PC-9 (cell line): ENCODE data around the gene PRSS22. TPM values are rescaled to one million over a fixed set of nuclear protein-coding genes. Genes with fewer than 3 reads are reported as not detected.

Experiments
- BruUV-seq: library from RNA; stranded (reverse); fragments of 400-500 nt; replicated peaks from 2 replicates; lab custom pipeline; 2021; lab: Mats Ljungman, UMichigan
- CTCF ChIA-PET: fragments of 300-600 bp; sonication (Branson Sonifier 250); formaldehyde crosslinking; loops from one replicate; lab custom pipeline; 2022; ENCODE audit warnings: antibody characterized with exemption; lab: Charles Lee
- POLR2A ChIA-PET: fragments of 300-600 bp; sonication (Branson Sonifier 250); formaldehyde crosslinking; loops from one replicate; lab custom pipeline; 2022; ENCODE audit warnings: antibody characterized with exemption; ENCODE audit not compliant: unreplicated experiment; lab: Charles Lee
- DNase-seq, 2 experiments: peaks; one replicate each; pipeline versions ENCODE4 v3.0.0 to v3.0.0-alpha.2; 2015 to 2022; ENCODE audit warnings: mixed read lengths in 1 of 2
- H2AFZ ChIP-seq: fragments of 200-600 bp; sonication (generic); 2 replicates; pipeline ENCODE4 v1.8.1; 2017; ENCODE audit warnings: antibody characterized with exemption
- H3F3A ChIP-seq: fragments of 200-600 bp; sonication (generic); 2 replicates; pipeline ENCODE4 v1.8.1; 2017; ENCODE audit warnings: antibody characterized with exemption, mild to moderate bottlenecking, low read depth; ENCODE audit not compliant: insufficient read depth
- H3K27ac ChIP-seq: fragments of 200-600 bp; sonication (generic); 2 replicates; pipeline ENCODE4 v1.6.1; 2016; ENCODE audit warnings: mixed run types
- H3K27me3 ChIP-seq: fragments of 200-600 bp; sonication (generic); 2 replicates; pipeline ENCODE4 v1.6.1; 2016; ENCODE audit warnings: low read depth, mixed run types; ENCODE audit not compliant: insufficient read depth
- H3K36me3 ChIP-seq: fragments of 200-600 bp; sonication (generic); 2 replicates; pipeline ENCODE4 v1.6.1; 2016; ENCODE audit warnings: low read depth, mixed run types
- H3K4me1 ChIP-seq: fragments of 200-600 bp; sonication (generic); replicated peaks from 2 replicates; pipeline ENCODE4 v1.6.1; 2016; ENCODE audit warnings: mixed run types; ENCODE audit not compliant: insufficient read depth
- H3K4me2 ChIP-seq: fragments of 200-600 bp; sonication (generic); 2 replicates; pipeline ENCODE4 v1.6.1; 2017; ENCODE audit warnings: mixed run types
- H3K4me3 ChIP-seq: fragments of 200-600 bp; sonication (generic); 2 replicates; pipeline ENCODE4 v1.6.1; 2016; ENCODE audit warnings: mixed run types
- H3K79me2 ChIP-seq: fragments of 200-600 bp; sonication (generic); 2 replicates; pipeline ENCODE4 v1.6.1; 2017; ENCODE audit warnings: low read depth, mixed run types
- H3K9me2 ChIP-seq: fragments of 200-600 bp; sonication (generic); 2 replicates; pipeline ENCODE4 v1.8.1; 2017; ENCODE audit warnings: mild to moderate bottlenecking; ENCODE audit not compliant: insufficient read depth
- H3K9me3 ChIP-seq: fragments of 200-600 bp; sonication (generic); 2 replicates; pipeline ENCODE4 v1.8.1; 2016; ENCODE audit warnings: low read depth; ENCODE audit not compliant: insufficient read depth
- H4K20me1 ChIP-seq: fragments of 200-600 bp; sonication (generic); 2 replicates; pipeline ENCODE4 v1.8.1; 2017; ENCODE audit not compliant: insufficient read depth
- CTCF ChIP-seq: fragments of 200-600 bp; sonication (generic); conservative IDR thresholded peaks from 2 replicates; pipeline ENCODE4 v1.6.1; 2017; ENCODE audit warnings: mixed run types, antibody characterized with exemption, mild to moderate bottlenecking, moderate library complexity
- EZH2 ChIP-seq: fragments of 200-600 bp; sonication (generic); IDR thresholded peaks from 2 replicates; pipeline ENCODE4 v1.8.0; 2017; ENCODE audit warnings: antibody characterized with exemption, low read depth
- intact Hi-C: fragments of 100-400 bp; cut with micrococcal nuclease; formaldehyde crosslinking; loops from one replicate; pipeline ENCODE4 v1.10.0; 2022; ENCODE audit not compliant: unreplicated experiment
- total RNA-seq: library from RNA; stranded (reverse); gene quantifications from 2 replicates; pipeline ENCODE4 v1.2.3, GENCODE V29; 2021

Gene PRSS22
- total RNA-seq, 1 experiment from 2014 or later: 99.7 TPM

DNA sequence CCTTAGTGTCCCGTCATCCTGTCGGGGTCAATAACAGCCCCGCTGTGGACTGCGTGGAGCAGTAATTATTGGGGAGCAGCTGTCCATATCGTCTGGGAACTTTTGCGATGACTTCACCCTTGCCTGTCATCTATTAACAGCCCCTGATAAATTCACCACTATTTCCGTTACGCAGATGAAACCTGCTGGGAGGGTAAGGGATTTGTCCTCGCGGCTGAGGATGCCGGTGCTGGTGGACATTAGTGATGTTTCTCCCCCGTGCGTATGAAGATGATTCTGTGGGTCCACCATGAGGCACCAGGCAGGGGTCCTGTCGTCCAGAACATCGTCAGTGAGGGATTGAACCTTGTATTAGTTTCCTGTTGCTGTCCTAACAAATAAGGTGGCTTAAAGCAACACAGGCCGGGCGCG lies 26.1 kb upstream of the PRSS22 start:
- BruUV-seq: no TSS peak
- no peak for DNase-seq
- no peaks in the 10 kb centered on the region for H3K27me3 ChIP-seq
- H4K20me1 ChIP-seq: no peaks in the 10 kb centered on the region
- peak overlapping the region; percentile 95; the same call in 1 of the 2 replicates for H3K4me3 ChIP-seq
- H3K4me1 ChIP-seq: peaks cover 5% of the 10 kb centered on the region; the same call in 1 of the 2 replicates
- peaks cover 19% of the 10 kb centered on the region for H3F3A ChIP-seq
- CTCF ChIA-PET: no interaction called here
- no peak overlapping the region for H3K27ac ChIP-seq
- H3K79me2 ChIP-seq: peaks cover 13% of the 10 kb centered on the region
- H3K4me2 ChIP-seq: peak overlapping the region; percentile 98
- H2AFZ ChIP-seq: peak overlapping the region; percentile 95; the same call in 1 of the 2 replicates
- no peaks in the 10 kb centered on the region for H3K36me3 ChIP-seq
- H3K9me3 ChIP-seq: no peaks in the 10 kb centered on the region
- intact Hi-C loops: loop anchor here (10.0 kb wide), 1 partner anchor 81 kb away; the partner anchor contains the start of genes KREMEN2 and PAQR4
- no peaks in the 10 kb centered on the region for H3K9me2 ChIP-seq
- TF ChIP-seq EZH2 (no peak), CTCF (no peak)
- POLR2A ChIA-PET: interaction anchor here (0.5 to 0.6 kb wide), 2 partner anchors 164 to 202 kb away, joined by 8 to 13 read pairs; partner anchors contain the start of gene KCTD5

DNA sequence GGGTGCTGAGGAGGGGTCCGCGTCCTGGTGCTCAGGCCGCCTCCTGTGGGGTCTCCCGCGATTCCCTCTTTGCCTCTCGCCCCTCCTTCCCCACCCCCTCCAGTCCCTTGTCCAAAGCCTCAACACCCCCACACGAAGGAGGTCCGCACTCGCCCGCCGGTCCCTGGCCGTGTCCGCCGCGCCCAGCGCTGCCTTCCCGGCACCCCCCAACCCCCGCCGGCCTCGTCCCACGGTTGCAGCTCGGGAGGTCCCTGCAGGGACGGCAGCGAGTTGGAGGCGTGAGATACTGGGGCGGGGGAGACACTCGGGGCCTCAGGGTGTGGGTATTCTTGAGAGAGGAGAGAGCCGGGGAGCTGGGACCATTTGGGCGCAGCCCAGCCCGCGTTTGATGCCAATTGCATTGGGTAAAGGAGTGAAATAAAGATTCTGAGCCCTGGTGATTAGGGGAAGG lies 25.5 kb upstream of the PRSS22 start:
- Histone ChIP-seq H3K36me3 (no peaks in the 10 kb centered on the region), H3F3A (peaks cover 19% of the 10 kb centered on the region), H3K4me3 (peak overlapping the region; percentile 95), H3K27ac (no peak overlapping the region), H4K20me1 (no peaks in the 10 kb centered on the region), H3K4me2 (peak overlapping the region; percentile 98), H3K9me3 (no peaks in the 10 kb centered on the region), H3K27me3 (no peaks in the 10 kb centered on the region), H2AFZ (peak overlapping the region; percentile 95), H3K79me2 (peaks cover 13% of the 10 kb centered on the region), H3K4me1 (peaks cover 5% of the 10 kb centered on the region; the same call in 1 of the 2 replicates), H3K9me2 (no peaks in the 10 kb centered on the region)
- DNase-seq: peak in 1 of 2 experiments; percentile 22
- CTCF ChIA-PET: interaction anchor here (1.0 to 1.2 kb wide), 3 partner anchors 15 to 129 kb away, joined by 3 to 5 read pairs (median 3); no protein-coding TSS in a partner anchor
- TF ChIP-seq CTCF (no peak), EZH2 (no peak)
- intact Hi-C loops: loop anchor here (1.0 to 10.0 kb wide), 2 partner anchors 21 to 81 kb away; partner anchors contain the start of genes KREMEN2 and PAQR4
- POLR2A ChIA-PET: interaction anchor here (0.5 to 1.6 kb wide), 6 partner anchors 22 to 332 kb away, joined by 6 to 16 read pairs (median 12); partner anchors contain the start of genes FLYWCH1 and KCTD5
- BruUV-seq: TSS peak; percentile 35

DNA sequence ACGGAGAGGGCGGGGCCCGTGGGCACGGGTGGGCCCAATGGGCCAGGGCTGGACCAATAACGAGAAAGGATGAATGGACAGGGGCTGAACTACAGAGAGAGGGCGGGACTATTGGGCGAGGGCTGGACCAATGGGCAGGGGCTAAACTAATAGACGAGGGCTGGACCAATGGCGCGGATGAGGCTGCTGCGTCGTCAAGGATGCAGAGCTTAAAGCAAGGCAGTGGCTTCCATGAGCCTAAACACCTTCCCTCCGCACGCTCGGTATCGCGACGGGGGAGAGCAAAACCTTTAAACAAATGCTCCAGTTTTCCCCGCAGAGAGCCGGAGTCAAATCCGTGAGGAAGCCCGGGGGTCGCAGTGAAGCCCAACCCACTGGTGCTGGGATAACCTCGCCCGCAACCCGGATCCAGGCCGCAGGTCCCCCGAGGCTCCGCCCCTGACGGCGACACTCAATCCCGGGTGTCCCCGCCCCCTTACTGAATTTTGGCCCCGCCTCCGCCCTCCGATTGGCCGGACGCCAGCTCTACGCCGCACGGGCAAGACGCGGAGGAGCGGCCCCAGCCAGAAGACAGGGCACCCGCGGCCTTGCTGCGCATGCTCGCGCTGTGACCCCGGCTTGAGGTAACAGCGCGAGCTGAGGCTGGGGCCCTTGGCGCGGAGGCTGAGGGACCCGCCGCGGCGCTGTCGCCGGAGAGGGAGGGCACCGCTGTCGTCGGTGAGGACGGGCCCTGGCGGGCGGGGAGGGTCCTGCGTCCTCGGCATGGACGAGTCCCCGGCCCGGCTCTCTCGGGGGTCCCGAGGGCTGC lies 24.9 kb upstream of the PRSS22 start, which contains the start of gene FLYWCH2:
Gene FLYWCH2, plus strand, starts transcription at position 566 of the 808 bp plus-strand sequence. CDS start 13,235 bp downstream, outside the sequence.
- intact Hi-C loops: loop anchor here (1.0 to 10.0 kb wide), 2 partner anchors 21 to 82 kb away; partner anchors contain the start of genes KREMEN2 and PAQR4

More for the DNA sequence above, 24.9 kb upstream of the PRSS22 start, which contains the start of gene FLYWCH2:
- no TSS peak for BruUV-seq
- no peaks in the 10 kb centered on the region for H3K9me2 ChIP-seq
- no peaks in the 10 kb centered on the region for H3K36me3 ChIP-seq
- H3K4me3 ChIP-seq: peak within 1 kb of the TSS; percentile 95
- DNase-seq: peak; percentile 95 to 100
- peak within 1 kb of the TSS; percentile 98 for H3K4me2 ChIP-seq
- H3K27me3 ChIP-seq: no peaks in the 10 kb centered on the region
- H3K9me3 ChIP-seq: no peaks in the 10 kb centered on the region
- H4K20me1 ChIP-seq: no peaks in the 10 kb centered on the region
- peaks cover 13% of the 10 kb centered on the region for H3K79me2 ChIP-seq
- H2AFZ ChIP-seq: peak within 1 kb of the TSS; percentile 95
- H3K4me1 ChIP-seq: peaks cover 5% of the 10 kb centered on the region; the same call in 1 of the 2 replicates
- no peak within 1 kb of the TSS for H3K27ac ChIP-seq
- TF ChIP-seq EZH2 (no peak), CTCF (no peak)
- ChIA-PET CTCF (interaction anchor here (0.5 to 1.2 kb wide), 10 partner anchors 10 to 293 kb away, joined by 3 to 12 read pairs (median 4); no protein-coding TSS in a partner anchor), POLR2A (interaction anchor here (0.5 to 1.6 kb wide), 12 partner anchors 10 to 1497 kb away, joined by 3 to 23 read pairs (median 7); partner anchors contain the start of genes FLYWCH1 and KCTD5)
- H3F3A ChIP-seq: peaks cover 19% of the 10 kb centered on the region
